SW480 (cell line): Measurements from ENCODE around the gene KCNQ5.
"Not testable (repeated sequence)": the region's sequence is repeated elsewhere in the genome, so short reads cannot be mapped to it uniquely, and the experiment has no call there.

Experiments
- DNase-seq: peaks from one replicate; pipeline ENCODE4 v3.0.0-alpha.2; 2016; ENCODE audit warnings: low spot score

KCNQ5 gene

GRCh38 chr6:72621291-72622093 is at the start of gene KCNQ5:
Gene KCNQ5, plus strand, starts transcription at chr6:72622064.
- no peak for DNase-seq

- no peak for DNase-seq
Observed at GRCh38 chr6:72579865-72580264, 42.0 kb upstream of the KCNQ5 start.

- peak; percentile 50 for DNase-seq
Observed at GRCh38 chr6:72580281-72580940, 41.5 kb upstream of the KCNQ5 start.

GRCh38 chr6:72580950-72581349 is 40.9 kb upstream of the KCNQ5 start:
- not testable (repeated sequence) for DNase-seq

GRCh38 chr6:72588155-72588554 is 33.7 kb upstream of the KCNQ5 start:
- DNase-seq: no peak

GRCh38 chr6:72589096-72589495 is 32.8 kb upstream of the KCNQ5 start:
- DNase-seq: no peak

- DNase-seq: no peak
Observed at GRCh38 chr6:72595812-72596211, 26.1 kb upstream of the KCNQ5 start.

GRCh38 chr6:72616406-72617015 is 5.4 kb upstream of the KCNQ5 start:
- peak; percentile 17 for DNase-seq

- DNase-seq: no peak
Observed at GRCh38 chr6:72617721-72618120, 4.1 kb upstream of the KCNQ5 start.

GRCh38 chr6:72619883-72620696 is 1.8 kb upstream of the KCNQ5 start:
- peak; percentile 8 for DNase-seq

- DNase-seq: no peak
Observed at GRCh38 chr6:72620871-72621290, 983 bp upstream of the KCNQ5 start.

- DNase-seq: no peak
Observed at GRCh38 chr6:72622094-72622940, 453 bp downstream of the KCNQ5 start.

- no peak for DNase-seq
Observed at GRCh38 chr6:72623808-72624207, 1.9 kb downstream of the KCNQ5 start.

GRCh38 chr6:72624557-72625160 is 2.8 kb downstream of the KCNQ5 start:
- DNase-seq: peak; percentile 3

- no peak for DNase-seq
Observed at GRCh38 chr6:72626126-72626525, 4.3 kb downstream of the KCNQ5 start.

GRCh38 chr6:72627539-72627938 is 5.7 kb downstream of the KCNQ5 start:
- DNase-seq: no peak

- DNase-seq: no peak
Observed at GRCh38 chr6:72631480-72631879, 9.6 kb downstream of the KCNQ5 start.

GRCh38 chr6:72635636-72636035 is 13.8 kb downstream of the KCNQ5 start:
- DNase-seq: no peak

- DNase-seq: no peak
Observed at GRCh38 chr6:72636215-72636614, 14.4 kb downstream of the KCNQ5 start.

GRCh38 chr6:72636786-72637185 is 14.9 kb downstream of the KCNQ5 start:
- DNase-seq: no peak
